ENCODE data around the gene PIK3C2B.

- TF ChIP-seq CTCF (IDR thresholded peaks at IDR 0.05): no peak
- no peak for TF ChIP-seq POLR2AphosphoS5 (IDR thresholded peaks at IDR 0.05)
Measured at GRCh38 chr1:204469304-204469703, 25.3 kb downstream of the PIK3C2B start.
